A549 (cell line): Measurements from ENCODE around the gene IGF1R. TPM values are rescaled to one million over a fixed set of nuclear protein-coding genes. Genes with fewer than 3 reads are reported as not detected.

ENCODE experiments used
- ATAC-seq, 2 experiments: fragments of 200-7000 bp in 1 of 2; fragments of >200 bp in 1 of 2; cut with Nextera tagmentation in 1 of 2; cut with Tn5 transposase in 1 of 2; 3 replicates each; pipeline versions ENCODE4 v1.8.0 to v1.9.1; 2018 to 2020; ENCODE audit warnings: mild to moderate bottlenecking in 1 of 2, moderate library complexity in 1 of 2
- CTCF ChIA-PET: fragments of 300-600 bp; sonication (Branson Sonifier 250); formaldehyde crosslinking; extraction: SDS; loops from one replicate; lab custom pipeline; 2021; ENCODE audit warnings: antibody characterized with exemption, inconsistent platforms; lab: Yijun Ruan, JAX
- POLR2A ChIA-PET: fragments of 350-600 bp; formaldehyde crosslinking; extraction: SDS; loops from one replicate; lab custom pipeline; 2021; ENCODE audit warnings: antibody characterized with exemption, inconsistent platforms; lab: Yijun Ruan, JAX
- DNase-seq, 2 experiments: peaks; one replicate each; pipeline versions ENCODE4 v3.0.0 to v3.0.0-alpha.2; 2011 to 2016; ENCODE audit warnings: low read depth in 1 of 2, low spot score in 1 of 2
- FAIRE-seq: peaks from 2 replicates; lab custom pipeline; 2011; peaks lifted over from hg19 to GRCh38; lab: Jason Lieb, UNC
- H3K27ac ChIP-seq, 2 experiments: fragments of >200 bp; sonication (Bioruptor Twin); formaldehyde crosslinking; 3 replicates each; pipeline ENCODE4 v1.5.1; 2016 to 2017
- H3K4me1 ChIP-seq: fragments of >200 bp; sonication (Bioruptor Twin); formaldehyde crosslinking; 3 replicates; pipeline ENCODE4 v1.6.1; 2016
- H3K4me2 ChIP-seq: fragments of >200 bp; sonication (Bioruptor Twin); formaldehyde crosslinking; 3 replicates; pipeline ENCODE4 v1.6.1; 2016
- H3K4me3 ChIP-seq: fragments of >200 bp; sonication (Bioruptor Twin); formaldehyde crosslinking; 3 replicates; pipeline ENCODE4 v1.5.1; 2016
- H3K9me3 ChIP-seq: fragments of >200 bp; sonication (Bioruptor Twin); formaldehyde crosslinking; 3 replicates; pipeline ENCODE4 v1.6.1; 2016
- CTCF ChIP-seq: fragments of >200 bp; sonication (Bioruptor Twin); formaldehyde crosslinking; IDR thresholded peaks from 3 replicates; pipeline ENCODE4 v1.5.1; 2016
- E2F6 ChIP-seq: IDR thresholded peaks from 2 replicates; pipeline ENCODE4 v1.6.1; 2012; ENCODE audit warnings: low read depth, borderline replicate concordance
- EHMT2 ChIP-seq: fragments of 200-600 bp; sonication (generic); IDR thresholded peaks from 2 replicates; pipeline ENCODE4 v1.6.1; 2016; ENCODE audit warnings: antibody characterized with exemption, low read depth, mild to moderate bottlenecking, moderate library complexity
- ELK1 ChIP-seq: fragments of 150-350 bp; IDR thresholded peaks from 2 replicates; pipeline ENCODE4 v1.6.1; 2014; ENCODE audit warnings: low read depth, mild to moderate bottlenecking, low read length
- EP300 ChIP-seq, 2 experiments: fragments of >200 bp; sonication (Bioruptor Twin); formaldehyde crosslinking; IDR thresholded peaks; 2 replicates in 1 of 2; 3 replicates in 1 of 2; pipeline ENCODE4 v1.6.1; 2016 to 2017
- ESRRA ChIP-seq: fragments of 150-350 bp; IDR thresholded peaks from 2 replicates; pipeline ENCODE4 v1.6.1; 2014; ENCODE audit warnings: mild to moderate bottlenecking, low read length, borderline replicate concordance
- FOSB ChIP-seq: fragments of 250-450 bp; sonication (Bioruptor Pico); IDR thresholded peaks from 2 replicates; pipeline ENCODE4 v1.5.0; 2020; ENCODE audit warnings: mild to moderate bottlenecking, moderate library complexity
- FOXS1 ChIP-seq: fragments of 250-450 bp; sonication (Bioruptor Pico); IDR thresholded peaks from 2 replicates; pipeline ENCODE4 v1.5.0; 2020; ENCODE audit warnings: mild to moderate bottlenecking, moderate library complexity
- HES2 ChIP-seq: fragments of >200 bp; sonication (Bioruptor Twin); formaldehyde crosslinking; IDR thresholded peaks from 2 replicates; pipeline ENCODE4 v1.6.1; 2016
- HEYL ChIP-seq: fragments of 250-450 bp; sonication (Bioruptor Pico); IDR thresholded peaks from 2 replicates; pipeline ENCODE4 v1.8.0; 2021; ENCODE audit warnings: mild to moderate bottlenecking, moderate library complexity
- HMGXB4 ChIP-seq: fragments of 250-450 bp; sonication (Bioruptor Pico); IDR thresholded peaks from 2 replicates; pipeline ENCODE4 v1.5.0; 2021; ENCODE audit warnings: mild to moderate bottlenecking, moderate library complexity, borderline replicate concordance
- JUN ChIP-seq, 2 experiments: fragments of >200 bp; sonication (Bioruptor Twin); formaldehyde crosslinking; IDR thresholded peaks; 2 replicates in 1 of 2; 3 replicates in 1 of 2; pipeline ENCODE4 v1.6.1; 2016 to 2017
- JUNB ChIP-seq: fragments of >200 bp; sonication (Bioruptor Twin); formaldehyde crosslinking; IDR thresholded peaks from 2 replicates; pipeline ENCODE4 v1.6.1; 2016
- KDM1A ChIP-seq: fragments of 200-600 bp; sonication (generic); IDR thresholded peaks from 2 replicates; pipeline ENCODE4 v1.6.1; 2016; ENCODE audit warnings: low read depth, mild to moderate bottlenecking
- NR3C1 ChIP-seq: fragments of >200 bp; sonication (Bioruptor Twin); formaldehyde crosslinking; IDR thresholded peaks from 3 replicates; pipeline ENCODE4 v1.6.1; 2017
- PBX3 ChIP-seq: IDR thresholded peaks from 2 replicates; pipeline ENCODE4 v1.6.1; 2012
- PHF8 ChIP-seq: fragments of 200-600 bp; sonication (generic); IDR thresholded peaks from 2 replicates; pipeline ENCODE4 v1.6.1; 2016; ENCODE audit warnings: low read depth, mild to moderate bottlenecking, antibody characterized with exemption, moderate library complexity, borderline replicate concordance
- POLR2A ChIP-seq: IDR thresholded peaks from 2 replicates; pipeline ENCODE4 v1.6.1; 2012; ENCODE audit warnings: mild to moderate bottlenecking, low read length
- POLR2AphosphoS2 ChIP-seq: conservative IDR thresholded peaks from 2 replicates; pipeline ENCODE4 v1.6.1; 2012; ENCODE audit warnings: low read length, improper control_type of control experiment, inconsistent platforms
- RCOR1 ChIP-seq: fragments of 150-350 bp; IDR thresholded peaks from 2 replicates; pipeline ENCODE4 v1.6.1; 2014; ENCODE audit warnings: antibody characterized with exemption, low read length, low read depth
- SREBF2 ChIP-seq: fragments of 450-650 bp; IDR thresholded peaks from 2 replicates; pipeline ENCODE4 v1.6.1; 2014; ENCODE audit warnings: mild to moderate bottlenecking, moderate library complexity
- TFCP2L1 ChIP-seq: fragments of 250-450 bp; sonication (Bioruptor Pico); IDR thresholded peaks from 2 replicates; pipeline ENCODE4 v1.5.0; 2021; ENCODE audit warnings: mild to moderate bottlenecking
- TP53 ChIP-seq: fragments of 250-450 bp; sonication (Bioruptor Pico); IDR thresholded peaks from 2 replicates; pipeline ENCODE4 v1.5.0; 2021; ENCODE audit warnings: mild to moderate bottlenecking, moderate library complexity
- USF2 ChIP-seq: fragments of 450-650 bp; IDR thresholded peaks from 2 replicates; pipeline ENCODE4 v1.6.1; 2014; ENCODE audit warnings: antibody characterized with exemption
- ZC3H11A ChIP-seq: fragments of 450-650 bp; IDR thresholded peaks from 2 replicates; pipeline ENCODE4 v1.6.1; 2014; ENCODE audit warnings: antibody characterized with exemption, mild to moderate bottlenecking
- ZFP36 ChIP-seq: fragments of 450-650 bp; IDR thresholded peaks from 2 replicates; pipeline ENCODE4 v1.6.1; 2014; ENCODE audit warnings: borderline replicate concordance; ENCODE audit not compliant: partially characterized antibody
- ZNF302 ChIP-seq: fragments of 250-450 bp; sonication (Bioruptor Pico); IDR thresholded peaks from 2 replicates; pipeline ENCODE4 v1.9.0; 2021; ENCODE audit warnings: inconsistent platforms, mild to moderate bottlenecking, moderate library complexity
- WGBS: methylation state at CpG from one replicate; pipeline ENCODE4 v1.1.6; 2017; ENCODE audit errors: missing lambda C conversion rate; 5-methylcytosine and 5-hydroxymethylcytosine counted together
- polyA plus RNA-seq, 4 experiments: library from polyadenylated mRNA; depleted of rRNA in 3 of 4; stranded (reverse); fragments of >200 nt; fragmentation: RNase III in 1 of 4; extraction: RNeasy Plus Mini Kit Qiagen cat#74134 plus additional on column Dnase treatment in 1 of 4; gene quantifications; 2 replicates in 3 of 4; 3 replicates in 1 of 4; pipeline ENCODE4 v1.2.3, GENCODE V29; 2011 to 2017

The IGF1R gene
- polyA plus RNA-seq, 2 of the 4 experiments (the other 2 are of a cell fraction): 42.6 to 69.5 TPM

GRCh38 chr15:98896802-98897732 is 248.7 kb downstream of the IGF1R start (continued):
- TF ChIP-seq CTCF: no peak
- TF ChIP-seq JUNB: peak; percentile 100
- peak; percentile 95 for TF ChIP-seq PBX3
- no peak for TF ChIP-seq USF2

GRCh38 chr15:98898122-98898521 is 249.8 kb downstream of the IGF1R start:
- H3K9me3 ChIP-seq: no peaks in the 10 kb centered on the region
- 49% methylated on average over 2 of the region's 2 CpGs for WGBS
- no peak for ATAC-seq
- ChIA-PET POLR2A (interaction anchor here (0.6 to 3.7 kb wide), 4 partner anchors 23 to 42 kb away, joined by 3 to 40 read pairs (median 6); no protein-coding TSS in a partner anchor), CTCF (interaction anchor here (1.2 to 3.2 kb wide), 5 partner anchors 15 to 119 kb away, joined by 3 to 42 read pairs (median 5); no protein-coding TSS in a partner anchor)
- H3K4me1 ChIP-seq: peaks cover 94% of the 10 kb centered on the region
- H3K4me3 ChIP-seq: peak overlapping the region; percentile 14; the same call in 2 of the 3 replicates
- peak in 1 of 2 experiments; percentile 53 for DNase-seq
- peak overlapping the region; percentile 95 to 97 for H3K27ac ChIP-seq
- FAIRE-seq: peak; percentile 95
- peak overlapping the region; percentile 74 for H3K4me2 ChIP-seq
- TF ChIP-seq HMGXB4 (CRISPR knock-in tag) (no peak), FOXS1 (0 out of 2 replicates have a peak, but pooled peaks have one; percentile 50), E2F6 (no peak), PBX3 (no peak), EHMT2 (no peak), ELK1 (no peak), ZFP36 (no peak), ESRRA (no peak), SREBF2 (no peak), HES2 (no peak), POLR2AphosphoS2 (no peak), ZC3H11A (no peak), TFCP2L1 (CRISPR knock-in tag) (no peak), TP53 (CRISPR knock-in tag) (no peak), KDM1A (no peak), USF2 (no peak), HEYL (peak; percentile 41; the same call in 1 of the 2 replicates), JUN (IDR thresholded peaks at IDR 0.05) (no peak), ZNF302 (CRISPR knock-in tag) (no peak), NR3C1 (no peak), PHF8 (no peak), RCOR1 (no peak), EP300 (IDR thresholded peaks at IDR 0.05) (no peak), FOSB (CRISPR knock-in tag) (peak; percentile 90; the same call in 1 of the 2 replicates), POLR2A (no peak)
